ENCODE data around the gene IL36RN.

Gene IL36RN

DNA sequence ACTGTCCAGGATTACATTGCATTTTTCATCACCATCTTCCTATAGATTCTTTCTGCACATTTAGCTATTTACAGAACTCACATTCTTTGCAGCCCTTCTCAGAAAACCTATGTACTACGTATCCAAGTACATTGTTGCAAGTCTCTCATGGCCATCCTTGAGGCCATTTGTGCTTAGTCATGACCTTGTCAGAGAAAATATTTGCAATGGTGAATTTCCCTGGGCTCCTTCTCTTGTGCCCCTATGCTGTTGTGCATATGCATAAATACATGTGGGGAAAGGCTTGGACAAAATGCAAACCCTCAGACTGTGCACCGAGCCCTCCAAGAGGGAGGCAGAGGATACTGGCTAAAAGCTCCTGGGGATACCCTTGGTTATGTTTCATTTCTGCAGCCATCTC lies 34.2 kb upstream of the IL36RN start:
- DNase-seq (ENCODE audit: low read depth, low spot score), result no peak
- no peak overlapping the region for H3K4me3 ChIP-seq (ENCODE audit: low read depth, low read length)
- ChIA-PET POLR2A (no interaction called here), CTCF (no interaction called here)
- TF ChIP-seq, protein P1, sequence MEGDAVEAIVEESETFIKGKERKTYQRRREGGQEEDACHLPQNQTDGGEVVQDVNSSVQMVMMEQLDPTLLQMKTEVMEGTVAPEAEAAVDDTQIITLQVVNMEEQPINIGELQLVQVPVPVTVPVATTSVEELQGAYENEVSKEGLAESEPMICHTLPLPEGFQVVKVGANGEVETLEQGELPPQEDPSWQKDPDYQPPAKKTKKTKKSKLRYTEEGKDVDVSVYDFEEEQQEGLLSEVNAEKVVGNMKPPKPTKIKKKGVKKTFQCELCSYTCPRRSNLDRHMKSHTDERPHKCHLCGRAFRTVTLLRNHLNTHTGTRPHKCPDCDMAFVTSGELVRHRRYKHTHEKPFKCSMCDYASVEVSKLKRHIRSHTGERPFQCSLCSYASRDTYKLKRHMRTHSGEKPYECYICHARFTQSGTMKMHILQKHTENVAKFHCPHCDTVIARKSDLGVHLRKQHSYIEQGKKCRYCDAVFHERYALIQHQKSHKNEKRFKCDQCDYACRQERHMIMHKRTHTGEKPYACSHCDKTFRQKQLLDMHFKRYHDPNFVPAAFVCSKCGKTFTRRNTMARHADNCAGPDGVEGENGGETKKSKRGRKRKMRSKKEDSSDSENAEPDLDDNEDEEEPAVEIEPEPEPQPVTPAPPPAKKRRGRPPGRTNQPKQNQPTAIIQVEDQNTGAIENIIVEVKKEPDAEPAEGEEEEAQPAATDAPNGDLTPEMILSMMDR (IDR thresholded peaks at IDR 0.05; ENCODE audit: insufficient read depth, low read length, missing control alignments), result no peak

DNA sequence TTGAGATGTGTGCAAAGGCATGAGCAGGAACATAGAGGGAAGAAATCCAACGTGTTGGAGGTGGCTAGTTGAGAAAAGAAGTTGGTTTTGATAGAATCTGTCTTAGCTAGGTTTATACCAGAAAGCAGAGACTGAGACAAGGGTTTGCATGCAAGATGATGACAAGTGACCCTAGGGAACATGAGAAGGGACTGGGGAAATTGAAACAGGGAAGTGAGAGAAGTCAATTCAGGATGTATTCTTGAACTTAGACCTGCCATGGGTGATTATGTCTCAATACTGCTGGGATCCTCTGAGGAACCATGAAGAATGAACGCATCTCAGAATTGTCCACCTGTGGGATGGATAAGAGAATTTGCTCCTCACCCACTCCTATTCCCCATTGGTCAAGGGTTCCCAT lies 33.3 kb upstream of the IL36RN start:
- TF ChIP-seq, protein P1 (IDR thresholded peaks at IDR 0.05; ENCODE audit: insufficient read depth, low read length, missing control alignments), result no peak
- DNase-seq (ENCODE audit: low read depth, low spot score), result no peak
- ChIA-PET POLR2A (no interaction called here), CTCF (no interaction called here)
- H3K4me3 ChIP-seq (ENCODE audit: low read depth, low read length), result no peak overlapping the region

DNA sequence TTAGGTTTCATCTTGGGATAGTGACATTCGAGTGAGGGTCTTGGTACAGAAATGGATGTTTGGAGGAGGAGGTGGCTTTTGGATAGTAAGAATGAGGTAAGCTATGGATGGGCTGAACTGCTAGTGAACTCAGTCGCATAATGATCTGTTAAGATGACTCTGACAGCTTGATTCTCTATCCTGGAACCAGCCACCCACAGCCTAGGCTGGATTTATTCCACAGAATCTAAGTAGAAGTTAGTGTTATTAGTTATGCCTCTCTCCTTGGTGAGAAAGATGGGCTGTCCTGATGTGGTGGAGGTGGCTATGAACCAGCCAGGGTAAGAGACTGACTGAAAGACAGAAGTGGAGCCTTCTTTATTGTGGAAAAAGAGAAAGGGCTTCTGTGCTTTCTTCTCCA lies 31.3 kb upstream of the IL36RN start:
- ChIA-PET CTCF (interaction anchor here (0.6 kb wide), 1 partner anchor 171 kb away, joined by 3 read pairs; no protein-coding TSS in a partner anchor), POLR2A (no interaction called here)
- H3K4me3 ChIP-seq (ENCODE audit: low read depth, low read length), result no peak overlapping the region
- DNase-seq (ENCODE audit: low read depth, low spot score), result no peak
- TF ChIP-seq, protein P1 (IDR thresholded peaks at IDR 0.05; ENCODE audit: insufficient read depth, low read length, missing control alignments), result no peak

DNA sequence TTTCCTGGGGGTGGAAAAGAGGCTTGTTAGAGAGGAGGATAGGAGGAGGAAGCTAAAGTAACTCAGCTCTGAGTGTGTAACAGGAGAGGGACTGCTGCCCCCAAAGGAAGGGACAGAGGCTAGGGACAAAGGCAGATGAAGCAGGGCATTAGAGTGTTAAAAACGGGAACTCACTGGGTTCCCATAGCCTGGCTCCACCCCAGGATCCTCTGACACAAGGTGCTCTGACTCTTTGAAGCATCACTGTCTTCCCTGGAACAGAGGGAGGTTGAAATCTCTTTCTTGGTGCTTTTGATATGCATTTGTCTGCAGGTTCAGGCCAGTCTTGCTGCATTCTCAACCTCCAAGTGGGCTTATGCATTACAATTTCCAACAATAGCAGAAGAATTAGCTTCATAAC lies 30.9 kb upstream of the IL36RN start:
- TF ChIP-seq, protein P1 (IDR thresholded peaks at IDR 0.05; ENCODE audit: insufficient read depth, low read length, missing control alignments), result no peak
- CTCF ChIA-PET, result interaction anchor here (0.6 kb wide), 1 partner anchor 170 kb away, joined by 3 read pairs; no protein-coding TSS in a partner anchor
- POLR2A ChIA-PET, result no interaction called here
- no peak for DNase-seq (ENCODE audit: low read depth, low spot score)
- no peak overlapping the region for H3K4me3 ChIP-seq (ENCODE audit: low read depth, low read length)

DNA sequence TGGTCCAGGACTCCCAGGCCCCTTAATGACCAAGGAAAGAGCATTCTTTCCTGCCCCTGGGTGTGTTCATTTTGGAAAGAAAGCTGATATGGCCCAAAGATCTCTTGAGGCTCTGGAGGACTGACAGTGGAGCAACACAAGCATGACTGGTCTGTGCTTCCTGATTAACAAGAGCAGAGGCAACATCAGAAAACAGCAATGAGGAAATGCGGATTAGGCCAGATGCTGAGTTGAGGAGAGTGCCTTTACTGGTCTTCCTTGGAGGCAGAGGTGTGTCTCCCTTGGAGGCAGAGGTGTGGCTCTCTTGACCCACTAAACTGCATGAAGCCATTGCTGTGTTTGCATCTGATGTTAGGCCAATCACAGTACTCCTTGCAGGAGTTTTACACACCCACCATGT lies 26.3 kb upstream of the IL36RN start:
- TF ChIP-seq, protein P1 (IDR thresholded peaks at IDR 0.05; ENCODE audit: insufficient read depth, low read length, missing control alignments), result no peak
- ChIA-PET POLR2A (no interaction called here), CTCF (no interaction called here)
- DNase-seq (ENCODE audit: low read depth, low spot score), result no peak
- no peak overlapping the region for H3K4me3 ChIP-seq (ENCODE audit: low read depth, low read length)

DNA sequence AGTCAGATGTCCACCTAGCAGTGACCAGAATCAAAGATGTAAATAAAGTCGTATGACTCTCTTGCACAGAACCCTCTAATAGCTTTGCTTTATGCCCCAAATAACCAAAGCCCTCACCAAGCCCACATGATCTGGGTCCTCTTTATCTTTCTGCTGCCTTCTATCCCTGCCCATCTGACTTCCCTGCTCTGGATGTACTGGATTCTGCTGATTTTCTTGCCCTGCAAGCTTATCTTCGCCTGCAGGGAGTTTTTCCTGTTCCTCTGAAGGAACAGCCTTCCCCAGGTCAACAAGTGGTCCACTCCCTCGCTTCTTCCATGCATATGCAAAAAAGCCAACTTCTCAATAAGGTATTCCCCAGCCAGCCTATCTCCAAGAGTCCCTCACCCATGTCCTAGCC lies 25.0 kb upstream of the IL36RN start:
- TF ChIP-seq, protein P1 (IDR thresholded peaks at IDR 0.05; ENCODE audit: insufficient read depth, low read length, missing control alignments), result no peak
- ChIA-PET CTCF (no interaction called here), POLR2A (no interaction called here)

More for the DNA sequence above, 25.0 kb upstream of the IL36RN start:
- no peak overlapping the region for H3K4me3 ChIP-seq (ENCODE audit: low read depth, low read length)
- DNase-seq (ENCODE audit: low read depth, low spot score), result no peak

All from AG04449 (cell line).